T-helper 1 cell (primary cell): ENCODE measurements around the gene SMC1A.
"Not testable (repeated sequence)": the region's sequence is repeated elsewhere in the genome, so short reads cannot be mapped to it uniquely, and the experiment has no call there.

Experiments
- DNase-seq, 5 donors: peaks; one replicate each; pipeline ENCODE4 v3.0.0-alpha.2; 2012 to 2020
- total RNA-seq, 4 donors: gene quantifications; one replicate each; lab custom pipeline; 2026; lab: John Stamatoyannopoulos, UW

SMC1A gene
- total RNA-seq: 91.5 to 145 (median 105) reads per million in 4 donors

GRCh38 chrX:53422086-53422860 lies at the start of gene SMC1A:
Gene SMC1A, minus strand, starts transcription at chrX:53422654. Its CDS starts 54 bp downstream, at chrX:53422600.
- peak; percentile 89 to 99 (median 93) for DNase-seq

DNA sequence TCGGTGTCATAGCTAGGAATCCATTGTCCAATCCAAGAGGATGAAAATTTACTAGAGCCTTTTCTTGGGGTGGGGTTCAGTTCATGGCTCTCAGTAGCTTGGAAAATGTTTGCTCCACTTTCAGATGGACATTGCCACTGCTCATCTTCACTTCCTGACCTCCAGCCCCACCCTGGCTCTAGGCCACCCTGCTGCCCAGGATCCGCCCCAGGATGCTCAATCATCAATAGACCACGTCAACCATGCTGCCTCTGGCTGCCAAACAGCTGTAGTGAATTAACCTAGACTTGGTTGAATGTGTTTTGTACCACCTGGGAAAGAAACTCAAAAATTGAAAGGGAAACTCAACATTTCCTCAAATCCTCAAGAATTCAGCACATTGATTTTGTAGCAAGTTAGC lies 48.9 kb upstream of the SMC1A start:
- DNase-seq: no peak

- DNase-seq: not testable (repeated sequence)
Measured at GRCh38 chrX:53468659-53469058, 46.2 kb upstream of the SMC1A start.

DNA sequence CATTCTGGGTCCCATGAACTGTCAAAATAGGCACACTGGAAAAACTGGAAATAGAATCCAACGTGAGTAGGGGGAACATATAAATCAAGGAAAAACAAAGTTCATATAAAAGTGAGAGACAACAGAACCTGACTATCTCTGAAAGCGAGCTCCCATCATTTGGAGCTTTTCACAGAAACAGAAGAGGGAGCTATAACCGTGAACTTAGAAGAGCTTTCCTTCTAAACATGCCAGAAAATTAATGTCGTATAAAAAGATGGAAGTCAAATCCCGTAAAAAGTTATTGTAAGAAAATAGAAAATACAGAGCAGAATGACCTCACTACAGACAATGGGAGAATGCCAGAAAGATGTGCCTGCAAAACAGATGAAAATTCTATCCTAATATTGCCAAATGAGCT lies 35.6 kb upstream of the SMC1A start:
- no peak for DNase-seq

DNA sequence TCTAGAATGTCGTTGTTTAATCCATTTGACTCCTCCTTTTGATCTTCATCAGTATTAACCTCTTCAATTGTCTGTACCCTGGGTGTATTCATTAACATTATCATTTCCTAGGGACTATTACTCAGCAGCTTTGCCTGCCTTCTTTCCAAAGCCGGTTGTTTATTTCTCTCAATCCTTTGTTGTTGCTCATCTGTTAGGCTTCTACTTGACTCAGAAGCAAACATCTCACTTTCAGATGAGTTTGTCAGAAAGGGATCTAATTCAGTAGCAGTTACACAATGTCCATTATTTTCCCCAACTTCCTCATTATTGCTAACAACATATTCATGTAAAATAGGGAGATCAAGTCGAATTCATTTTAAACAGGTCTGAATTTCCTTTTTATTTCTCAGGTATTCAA lies 33.8 kb upstream of the SMC1A start:
- DNase-seq: no peak

GRCh38 chrX:53452812-53453211 lies 30.4 kb upstream of the SMC1A start:
- DNase-seq: no peak

DNA sequence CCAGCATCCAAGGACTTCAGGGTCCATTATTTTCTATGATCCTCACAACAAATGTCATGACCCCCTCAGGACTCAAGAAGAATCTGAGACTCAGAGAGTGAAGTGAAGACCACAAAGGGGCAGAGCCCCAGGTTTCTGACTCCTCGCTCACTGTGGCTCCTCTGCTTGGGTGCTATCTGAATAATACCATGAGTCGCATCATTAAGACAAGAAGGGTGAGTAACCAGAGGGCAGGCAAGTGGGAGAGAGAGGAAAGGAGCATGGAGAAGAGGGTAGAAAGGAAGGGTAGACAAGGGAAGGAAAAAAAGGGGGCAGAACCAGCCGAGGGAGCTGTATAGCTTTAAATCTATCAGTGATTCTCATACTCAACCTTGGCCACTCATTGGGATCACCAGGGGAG lies 27.2 kb upstream of the SMC1A start:
- DNase-seq: no peak

DNA sequence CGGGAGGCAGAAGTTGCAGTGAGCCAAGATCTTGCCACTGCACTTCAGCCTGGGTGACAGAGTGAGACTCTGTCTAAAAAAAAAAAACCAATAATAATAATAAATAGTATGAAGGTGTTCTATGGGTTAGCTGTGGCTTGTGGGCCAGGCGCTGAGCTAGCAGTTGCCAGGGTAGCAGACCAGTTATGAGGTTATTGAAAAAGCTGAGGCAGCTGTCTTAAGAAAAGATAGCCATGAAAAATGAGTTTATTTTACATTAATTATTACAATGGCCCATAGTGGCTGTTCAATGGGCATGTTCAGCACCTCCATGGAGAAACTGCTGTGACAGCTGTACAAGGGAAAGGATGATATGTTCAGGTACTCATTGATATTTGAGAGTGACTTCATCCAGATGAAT lies 25.0 kb upstream of the SMC1A start:
- DNase-seq: no peak

DNA sequence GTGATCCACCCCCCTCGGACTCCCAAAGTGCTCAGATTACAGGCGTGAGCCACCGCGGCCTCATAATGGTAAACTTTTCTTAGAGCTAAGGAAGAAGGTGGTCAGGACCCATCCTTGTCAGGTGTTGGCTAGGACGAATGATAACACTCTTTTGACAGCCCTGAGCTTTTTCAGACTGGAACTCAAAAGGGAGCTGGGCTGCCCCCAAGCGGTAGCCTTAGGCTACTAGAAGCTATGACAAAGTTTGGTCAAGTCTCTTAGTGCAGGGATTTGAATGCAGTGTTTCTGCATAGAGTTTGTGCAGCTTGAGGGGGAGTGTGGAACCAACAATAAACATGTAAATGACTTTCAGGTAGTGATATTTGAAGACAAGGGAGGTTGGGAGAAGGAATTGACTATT lies 23.5 kb upstream of the SMC1A start:
- DNase-seq: peak in 1 of 5 donors; percentile 60

DNA sequence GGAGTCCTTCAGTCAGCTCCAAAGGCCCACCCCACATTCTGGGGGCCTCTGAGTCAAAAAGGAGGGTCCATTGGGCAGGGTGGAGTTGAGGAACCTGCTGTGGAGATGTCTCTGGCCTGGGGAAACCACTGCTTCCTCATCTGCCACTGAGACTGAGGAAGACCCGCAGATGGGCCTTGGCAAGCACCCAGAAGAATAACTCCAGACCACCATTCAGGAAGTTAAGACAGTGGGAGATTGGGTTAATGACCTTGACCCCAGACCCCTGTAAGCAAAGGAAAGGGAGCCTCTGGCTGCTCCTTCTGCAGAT lies 19.8 kb upstream of the SMC1A start:
- DNase-seq: no peak

GRCh38 chrX:53441531-53442321 lies 19.3 kb upstream of the SMC1A start:
- peak; percentile 60 to 89 (median 64) for DNase-seq

DNA sequence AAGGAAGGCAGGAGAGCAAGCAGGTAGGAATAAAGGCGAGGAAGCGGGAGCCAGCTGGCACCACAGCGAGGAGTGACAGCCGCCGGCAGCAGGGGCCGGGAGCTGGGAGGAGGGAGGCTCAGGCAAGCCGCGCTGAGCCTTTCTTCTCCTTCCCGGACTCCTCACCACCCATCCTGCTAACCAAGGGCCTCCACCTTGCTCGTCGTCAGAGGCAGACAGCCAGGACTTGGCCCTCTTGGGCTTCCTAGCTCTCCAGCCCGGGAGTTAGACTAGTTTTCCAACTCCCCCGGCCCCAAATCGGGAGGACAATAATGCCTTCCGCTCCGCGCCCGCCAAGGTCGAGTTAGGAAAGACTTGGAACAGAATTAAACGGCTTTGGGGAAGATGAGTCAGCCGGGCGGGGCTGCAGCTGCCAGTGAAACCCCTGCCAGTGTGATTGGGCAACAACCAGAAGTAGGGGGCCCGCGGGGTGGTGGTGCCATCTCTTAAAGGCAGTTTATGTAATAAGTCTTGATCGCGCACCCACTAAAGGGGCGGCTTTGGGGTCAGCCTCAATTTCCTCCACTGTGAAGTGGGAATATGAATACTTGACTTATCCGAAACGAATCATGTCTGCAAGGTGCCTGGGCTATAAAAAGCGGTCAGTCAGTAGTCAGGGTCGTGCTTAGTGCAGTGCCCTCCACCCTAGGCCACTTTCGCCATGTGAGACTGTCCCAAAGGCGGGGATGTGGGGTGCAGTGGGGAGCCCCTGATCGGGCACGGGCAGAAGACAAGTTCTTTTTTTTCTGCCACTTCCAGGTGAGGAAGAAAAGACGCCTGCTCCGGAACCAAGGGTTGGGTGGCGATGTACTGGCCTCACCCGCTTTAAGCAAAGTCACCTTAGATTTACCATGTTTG lies 18.4 kb upstream of the SMC1A start:
- peak in 1 of 5 donors; percentile 34 for DNase-seq

DNA sequence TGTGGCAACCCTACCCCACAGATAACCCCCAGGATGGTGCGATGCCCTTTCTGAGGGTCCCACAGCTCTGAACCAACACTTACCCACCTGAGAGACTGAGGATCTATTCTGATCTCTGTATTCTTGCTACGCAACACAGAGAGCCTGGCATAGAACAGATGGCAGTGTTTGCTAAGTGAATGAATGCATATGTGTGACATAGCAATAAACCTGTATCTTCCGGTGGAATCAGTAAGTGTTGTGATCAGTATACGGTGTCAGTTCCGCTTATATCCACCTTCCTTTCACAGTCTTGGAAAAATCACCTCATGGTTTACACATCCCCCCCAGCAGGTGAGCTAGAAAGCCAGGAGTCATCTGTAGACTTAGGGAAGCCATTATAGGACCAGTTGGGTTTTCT lies 17.6 kb upstream of the SMC1A start:
- no peak for DNase-seq

- no peak for DNase-seq
Measured at GRCh38 chrX:53438832-53439230, 16.4 kb upstream of the SMC1A start.

DNA sequence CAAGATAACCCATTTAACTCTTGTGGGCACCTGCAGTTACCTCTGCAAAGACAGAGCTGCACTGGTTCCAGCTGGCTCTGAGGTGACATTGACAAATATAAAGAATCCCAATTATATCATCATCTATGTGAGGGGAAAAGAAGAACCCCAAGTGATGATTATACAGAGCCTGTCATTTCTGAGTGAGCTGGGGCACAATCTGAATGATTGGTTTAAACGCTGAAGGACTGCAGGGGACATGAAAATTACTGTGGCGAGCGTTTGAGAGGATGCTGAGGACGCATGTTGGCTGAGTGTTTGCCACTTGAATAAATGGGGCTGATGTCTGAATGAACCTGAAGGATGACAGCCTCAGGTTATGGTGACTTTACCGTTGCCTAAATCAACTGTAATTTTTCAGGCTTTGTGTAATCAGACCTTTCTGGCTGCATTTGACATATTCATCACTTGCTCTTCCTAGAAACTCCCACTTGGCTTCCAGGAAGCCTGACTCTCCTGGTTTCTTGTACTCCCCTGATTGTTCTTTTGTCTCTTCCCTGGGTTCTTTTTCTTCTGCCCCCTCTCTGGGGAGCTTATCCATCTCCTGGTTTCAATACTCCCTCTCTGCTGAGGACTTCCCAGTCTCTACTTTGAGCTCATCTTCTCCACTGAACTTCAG lies 15.8 kb upstream of the SMC1A start:
- peak in 1 of 5 donors; percentile 36 for DNase-seq

DNA sequence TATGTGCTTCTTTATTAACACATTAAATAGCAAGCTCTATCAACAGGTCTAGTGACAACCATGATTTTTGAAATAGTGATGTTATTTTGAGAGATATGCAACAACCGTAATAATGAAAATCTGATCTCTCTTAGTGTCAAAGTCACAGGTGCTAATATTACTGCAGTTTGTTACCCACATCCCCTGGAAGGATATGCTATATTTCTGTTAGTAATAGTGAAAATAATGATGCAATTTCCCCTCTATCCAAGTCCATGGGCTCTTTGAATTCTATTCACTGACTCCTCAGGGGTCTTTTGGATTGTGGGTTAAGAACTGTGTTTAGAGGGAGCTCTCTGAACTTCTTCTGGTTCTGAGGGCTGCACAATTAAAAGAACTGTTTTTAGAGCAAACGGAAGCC lies 14.8 kb upstream of the SMC1A start:
- DNase-seq: peak in 1 of 5 donors; percentile 63

DNA sequence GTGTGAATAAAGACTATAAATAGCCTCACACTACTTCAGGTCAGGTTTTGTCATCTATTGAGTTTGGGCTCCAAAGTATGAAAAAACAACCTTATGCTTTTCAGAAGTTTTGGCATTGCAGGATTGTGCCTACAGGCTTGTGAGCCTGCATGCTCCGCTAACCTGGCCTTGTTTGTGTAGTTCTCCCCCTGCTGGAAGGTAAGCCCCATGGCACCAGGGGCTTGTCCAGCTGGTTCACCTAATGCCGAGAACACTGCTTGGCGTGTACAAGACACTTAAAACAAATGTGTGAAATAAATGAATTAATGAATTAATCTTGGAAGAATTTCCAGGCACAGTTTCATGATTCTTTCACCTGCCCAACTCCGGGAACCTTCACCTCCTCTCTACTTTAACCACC lies 13.5 kb upstream of the SMC1A start:
- peak; percentile 18 to 79 (median 44) for DNase-seq

DNA sequence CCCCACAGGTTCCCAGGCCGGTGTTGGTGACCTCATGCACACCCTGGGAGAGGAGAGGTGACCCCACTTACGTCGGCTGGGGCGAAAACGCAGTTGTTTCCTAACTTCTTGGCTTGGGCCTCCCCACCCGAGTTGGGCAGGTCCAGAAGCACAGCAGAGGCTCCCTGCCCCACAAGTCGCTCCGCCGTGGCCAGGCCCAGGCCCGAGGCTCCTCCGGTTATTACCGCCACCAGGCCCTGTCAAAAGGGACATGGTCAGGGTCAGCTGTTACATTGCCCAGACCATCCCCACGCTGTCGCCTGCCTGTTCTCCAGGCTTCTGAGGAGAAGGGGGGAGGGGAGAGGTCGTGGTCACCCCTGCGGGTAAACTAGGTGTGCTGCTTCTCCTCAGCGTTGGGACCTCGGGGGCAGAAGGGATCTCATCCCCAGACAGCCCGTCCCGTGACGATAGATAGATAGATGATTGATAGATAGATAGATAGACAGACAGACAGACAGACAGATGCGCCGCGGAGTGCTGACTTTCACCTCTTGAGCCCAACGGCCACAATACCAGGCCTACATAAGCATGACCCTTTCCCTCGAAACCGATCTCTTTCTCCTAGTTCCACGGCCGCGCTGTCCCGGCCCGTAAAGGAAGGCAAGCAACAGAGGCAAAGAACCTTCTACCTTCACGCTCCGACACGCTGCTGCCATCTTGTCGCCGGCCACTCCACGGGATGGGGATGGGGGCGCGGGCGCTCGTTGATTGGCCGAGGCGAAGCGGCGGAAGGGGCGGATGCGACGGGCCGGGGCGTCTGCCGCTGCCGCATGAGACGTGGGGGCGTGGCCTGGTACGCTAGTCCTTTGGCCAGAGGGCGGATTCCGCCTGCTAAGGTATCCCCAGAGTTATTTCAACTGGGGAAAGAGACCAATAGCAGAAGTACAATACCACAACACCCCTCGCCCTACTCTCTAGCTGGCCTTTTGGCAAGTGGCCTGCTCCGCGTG lies 11.5 kb upstream of the SMC1A start, which contains the start of gene HSD17B10:
TSS of gene HSD17B10 (minus strand) at position 720 of the 989 bp plus-strand sequence. CDS start at position 695, 25 bp downstream.
- DNase-seq: peak; percentile 74 to 88 (median 81)

DNA sequence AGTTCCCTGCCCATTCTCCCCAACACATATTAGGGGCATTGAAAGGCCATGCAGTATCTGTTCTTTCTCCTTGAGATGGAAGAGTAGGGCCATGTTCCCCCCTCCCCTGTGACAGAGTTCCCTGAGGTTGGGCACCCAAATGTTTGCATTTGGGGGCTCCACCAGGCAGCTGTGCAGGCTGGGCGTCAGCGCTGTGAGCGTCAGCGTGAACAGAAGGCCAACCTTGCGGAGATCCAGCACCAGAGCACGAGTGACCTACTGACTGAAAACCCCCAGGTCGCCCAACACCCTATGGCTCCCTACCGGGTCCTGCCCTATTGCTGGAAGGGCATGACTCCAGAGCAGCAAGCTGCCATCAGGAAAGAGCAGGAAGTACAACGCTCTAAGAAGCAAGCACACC lies 7.8 kb upstream of the SMC1A start:
- DNase-seq: no peak

DNA sequence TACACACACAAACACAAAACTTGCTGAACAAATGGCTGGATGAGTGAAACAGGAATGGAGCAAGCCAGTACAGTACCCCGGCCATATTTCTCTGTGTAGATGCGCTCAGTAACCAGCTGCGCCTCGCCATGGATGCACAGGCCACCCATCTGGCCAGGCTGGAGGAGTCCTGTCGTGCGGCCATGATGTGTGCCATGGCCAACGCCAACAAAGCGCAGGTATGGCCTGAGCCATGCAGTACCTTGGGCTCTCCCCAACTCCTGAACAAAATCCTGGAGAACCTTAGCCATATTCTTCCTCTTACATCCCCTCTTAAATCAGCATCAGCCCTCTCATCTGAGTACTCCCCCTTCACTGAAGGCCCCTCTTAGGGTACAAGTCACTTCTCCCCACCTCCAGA lies 7.3 kb upstream of the SMC1A start:
- DNase-seq: no peak

- DNase-seq: no peak
Measured at GRCh38 chrX:53422861-53423306, 430 bp upstream of the SMC1A start, which contains the start of gene RIBC1. Gene RIBC1, plus strand, starts transcription at chrX:53422873. Its CDS starts 3,404 bp downstream, at chrX:53426277.
